ENCODE data around the gene TYK2.
A peak's percentile ranks its signal among the peaks of the same experiment; 100 is the strongest.

Gene TYK2

DNA sequence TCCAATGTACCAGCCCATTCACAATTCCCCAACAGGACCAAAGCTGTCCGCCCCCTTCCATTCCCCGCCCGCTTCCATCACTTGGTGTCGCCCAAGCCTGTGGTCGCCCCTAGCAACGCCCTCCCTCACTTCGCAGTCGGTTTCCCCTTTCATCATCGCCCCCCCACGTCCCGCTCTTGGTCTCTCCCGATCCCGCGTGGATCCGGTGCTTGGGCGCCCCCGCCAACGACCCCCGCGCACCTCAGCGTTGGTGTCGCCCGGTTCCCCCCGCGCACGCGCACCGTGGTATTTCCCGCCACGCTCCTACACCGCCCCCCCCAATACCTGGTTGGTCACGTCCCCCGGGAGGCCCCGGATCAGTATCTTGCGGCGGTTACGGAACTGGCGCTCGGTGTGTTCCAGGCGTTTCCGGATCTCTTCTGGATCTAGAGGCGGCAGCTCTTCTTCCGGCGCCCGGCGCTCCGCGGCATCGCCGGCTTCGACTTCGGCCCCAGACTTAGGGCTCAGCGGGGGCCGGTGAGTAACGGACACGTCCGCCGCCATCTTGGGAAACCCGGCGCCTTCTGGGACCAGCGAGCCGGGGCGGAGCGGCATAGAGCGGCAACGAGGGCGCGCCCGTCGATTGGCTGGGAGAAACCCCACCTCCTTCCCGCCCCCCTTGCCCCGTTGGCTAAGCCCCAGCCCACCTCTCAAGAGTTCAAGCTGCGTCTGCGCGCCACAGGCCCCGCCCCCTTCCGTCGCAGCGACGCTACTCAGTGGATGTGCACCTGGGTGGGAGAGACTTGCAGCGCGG lies 47.2 kb downstream of the TYK2 start, which contains the start of gene RAVER1:
RAVER1 (minus strand) TSS at position 565 of the 793 bp plus-strand sequence; CDS start at position 543, 22 bp downstream.
- peak; percentile 88 for DNase-seq

DNA sequence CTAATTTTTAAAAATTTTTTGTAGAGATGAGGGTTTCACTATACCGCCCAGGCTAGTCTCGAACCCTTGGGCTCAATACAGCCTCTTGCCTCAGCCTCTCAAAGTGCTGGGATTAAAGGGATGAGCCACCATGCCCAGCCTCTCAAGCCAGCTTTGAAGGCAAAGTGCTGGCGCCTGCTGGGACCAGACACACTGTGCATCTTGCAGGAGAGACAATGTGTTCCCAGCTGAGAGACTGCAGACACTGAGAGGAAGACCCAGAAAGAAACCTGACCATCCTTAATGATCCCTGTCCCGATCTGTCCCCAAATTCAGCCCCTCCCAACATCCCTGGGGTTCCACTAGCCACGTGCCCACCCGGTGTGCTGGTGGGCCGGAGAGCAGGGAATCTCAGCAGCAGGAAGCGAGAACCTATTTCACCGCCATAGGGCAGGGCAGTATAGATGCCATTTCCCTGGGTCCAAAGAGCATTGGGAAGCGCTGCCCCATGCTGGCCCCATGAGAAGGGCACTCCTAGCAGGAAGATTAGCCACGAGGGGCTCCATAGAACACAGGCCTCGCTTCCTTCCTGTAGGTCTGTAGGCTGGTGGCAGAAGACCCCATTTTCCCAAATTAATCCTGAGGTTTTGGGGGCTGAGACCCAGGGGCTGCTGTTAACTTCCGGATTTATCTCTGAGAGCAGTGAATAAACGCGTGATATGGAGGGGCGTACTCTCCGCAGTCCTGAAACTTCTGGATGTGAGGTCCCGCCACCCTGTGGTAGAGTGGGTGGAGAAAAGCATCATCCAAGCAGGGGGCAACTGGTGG lies 48.0 kb downstream of the TYK2 start:
- no peak for DNase-seq

DNA sequence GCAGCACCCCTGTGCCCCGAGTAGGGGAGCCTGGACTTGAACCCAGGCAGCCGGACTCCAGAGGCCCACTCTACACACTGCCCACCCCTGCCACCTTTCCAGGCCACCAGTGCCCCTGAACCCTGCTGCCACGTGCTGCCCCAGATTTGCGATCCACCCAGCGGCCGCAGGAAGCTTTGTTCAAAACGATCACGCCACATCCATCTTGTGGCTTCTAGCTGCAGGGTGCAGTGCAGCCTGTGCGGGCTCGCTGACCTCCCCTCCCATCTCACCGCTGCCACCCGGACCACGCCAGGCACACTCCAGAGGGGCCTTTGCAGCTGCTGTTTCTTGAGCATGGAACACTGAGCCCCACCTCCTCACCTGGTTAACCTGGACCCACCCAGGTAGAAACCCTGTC lies 50.8 kb downstream of the TYK2 start:
- DNase-seq = no peak

DNA sequence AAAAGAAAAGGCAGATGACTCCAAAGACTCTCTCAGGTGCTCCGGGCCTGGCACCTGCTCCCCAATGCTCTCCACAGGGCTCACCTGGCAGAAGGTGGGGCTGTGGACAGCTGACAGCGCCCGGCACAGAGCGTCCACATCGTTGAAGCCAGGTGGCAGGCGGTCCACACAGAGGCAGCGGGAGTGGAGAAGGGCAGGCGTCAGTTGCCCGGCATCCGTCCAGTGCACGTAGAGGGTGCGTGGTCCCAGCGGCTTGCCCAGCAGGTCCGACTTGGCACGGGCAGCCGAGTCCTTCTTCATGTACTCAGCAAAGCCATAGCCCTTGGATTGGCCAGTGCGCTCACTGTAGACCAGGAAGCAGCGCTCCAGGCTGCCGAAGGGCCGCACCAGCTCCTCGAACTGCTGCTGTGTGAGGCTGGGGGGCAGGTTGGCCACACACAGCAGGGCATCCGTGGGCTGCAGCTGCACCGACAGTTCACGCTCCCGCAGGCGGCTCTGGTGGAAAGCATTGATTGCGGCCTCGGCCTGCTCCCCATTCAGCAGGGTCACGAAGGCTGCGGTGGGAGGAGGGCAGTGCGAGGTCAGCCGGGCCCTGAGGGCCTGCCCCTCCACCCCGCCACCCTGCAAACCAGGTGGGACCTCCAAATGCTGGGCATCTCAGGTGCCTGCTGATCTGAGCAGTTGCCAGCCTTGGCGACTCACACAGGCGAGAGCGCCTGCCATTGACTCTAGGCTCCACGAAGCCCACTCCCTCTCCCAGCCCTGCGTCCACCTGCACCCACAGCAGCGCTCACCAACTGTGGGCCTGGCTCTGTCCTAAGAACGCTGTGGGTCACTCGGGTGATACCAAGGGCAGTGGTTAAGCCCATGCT lies 51.6 kb downstream of the TYK2 start:
- no peak for DNase-seq

DNA sequence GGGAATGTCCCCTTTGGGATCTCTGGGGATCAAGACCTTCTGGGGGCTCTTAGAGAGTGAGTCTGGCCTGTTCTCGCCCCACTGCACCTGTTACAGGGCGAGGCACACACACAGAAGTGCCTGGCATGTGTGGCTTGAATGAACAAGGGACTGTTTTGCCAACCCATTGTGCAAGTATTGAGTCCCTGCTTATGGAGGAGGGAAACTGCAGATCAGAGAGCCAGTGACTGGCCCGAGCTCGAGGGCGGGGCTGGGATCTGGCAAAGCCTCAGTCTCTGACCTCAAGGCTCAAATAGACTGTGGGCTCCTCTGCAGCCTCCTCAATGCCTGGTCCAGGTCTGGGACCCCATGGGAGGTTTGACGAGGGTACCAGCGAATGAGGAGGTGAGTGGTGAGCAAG lies 52.6 kb downstream of the TYK2 start:
- no peak for DNase-seq

DNA sequence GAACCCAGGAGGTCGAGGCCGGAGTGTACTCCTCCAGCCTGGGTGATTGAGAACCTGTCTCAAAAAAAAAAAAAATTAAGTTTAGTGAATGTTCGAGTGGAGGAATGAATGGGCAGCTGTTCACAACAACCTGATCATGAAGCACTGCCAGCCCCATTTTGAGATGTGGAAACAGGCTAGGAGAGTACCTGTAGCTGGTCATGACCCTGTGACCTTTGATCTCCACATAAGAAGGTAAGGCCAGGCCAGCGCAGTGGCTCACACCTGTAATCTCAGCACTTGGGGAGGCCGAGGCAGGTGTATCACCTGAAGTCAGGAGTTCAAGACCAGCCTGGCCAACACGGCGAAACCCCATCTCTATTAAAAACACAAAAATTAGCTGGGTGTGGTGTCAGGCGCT lies 54.6 kb downstream of the TYK2 start:
- no peak for DNase-seq

DNA sequence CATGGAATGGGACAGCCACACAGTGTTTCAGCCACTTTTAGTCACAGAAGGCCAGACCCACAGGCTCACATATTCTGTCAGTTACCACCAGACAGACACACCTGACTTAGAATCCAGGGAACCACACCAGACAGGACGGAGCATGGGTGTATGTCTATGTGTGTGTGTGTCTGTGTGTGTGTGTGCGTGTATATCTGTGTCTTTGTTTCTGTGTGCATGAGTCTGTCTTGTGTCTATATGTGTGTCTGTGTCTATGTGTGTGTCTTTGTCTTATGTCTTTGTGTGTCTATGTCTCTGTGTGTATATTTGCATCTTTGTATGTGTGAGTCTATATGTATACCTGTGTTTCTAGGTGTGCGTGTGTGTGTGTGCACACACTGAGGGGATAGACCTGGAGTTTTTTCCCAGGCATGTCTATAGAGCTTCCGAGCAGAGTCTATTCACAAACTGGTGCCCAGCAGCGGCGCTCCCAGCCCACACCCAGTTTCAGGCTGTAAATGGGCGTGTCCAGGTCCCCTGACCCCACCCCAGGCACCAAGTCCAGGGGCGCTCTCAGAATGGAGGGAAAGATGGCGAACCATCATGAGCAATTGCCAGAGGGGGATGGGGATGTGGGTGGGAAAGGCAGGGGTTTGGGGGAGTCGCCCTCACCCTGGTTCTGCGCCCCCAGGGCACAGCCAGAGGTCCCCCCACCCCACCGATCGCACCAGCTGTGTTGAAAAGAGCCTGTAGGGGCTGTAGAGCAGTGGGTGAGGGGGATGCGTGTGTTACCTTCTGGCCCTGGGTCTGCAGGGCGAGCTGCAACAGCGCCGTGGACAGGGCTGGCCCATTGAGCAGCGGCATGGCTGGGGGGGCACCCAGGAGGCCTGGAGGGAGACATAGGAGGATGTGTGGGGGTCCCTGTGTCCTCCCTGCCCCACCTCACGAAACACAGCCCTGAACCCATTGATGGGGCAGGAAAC lies 58.2 kb downstream of the TYK2 start:
- no peak for DNase-seq

DNA sequence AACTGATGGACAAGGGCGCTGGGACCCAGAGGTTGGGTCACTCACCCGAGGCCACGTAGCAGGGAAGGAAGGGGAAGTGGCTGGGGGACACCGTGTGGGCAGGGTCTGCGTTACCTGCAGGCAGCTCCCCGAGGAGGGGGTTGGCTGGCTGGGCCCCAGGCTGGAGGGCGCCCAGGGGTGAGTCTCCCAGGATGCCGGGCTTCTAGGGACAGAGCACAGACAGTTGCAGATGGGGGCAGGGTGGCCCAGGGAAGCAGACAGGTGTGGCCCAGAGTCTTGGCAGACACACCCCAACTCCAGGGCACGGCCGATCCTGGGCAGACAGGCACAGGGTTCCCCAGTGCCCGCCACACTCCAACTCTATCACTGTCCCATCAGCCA lies 59.0 kb downstream of the TYK2 start:
- DNase-seq = no peak

DNA sequence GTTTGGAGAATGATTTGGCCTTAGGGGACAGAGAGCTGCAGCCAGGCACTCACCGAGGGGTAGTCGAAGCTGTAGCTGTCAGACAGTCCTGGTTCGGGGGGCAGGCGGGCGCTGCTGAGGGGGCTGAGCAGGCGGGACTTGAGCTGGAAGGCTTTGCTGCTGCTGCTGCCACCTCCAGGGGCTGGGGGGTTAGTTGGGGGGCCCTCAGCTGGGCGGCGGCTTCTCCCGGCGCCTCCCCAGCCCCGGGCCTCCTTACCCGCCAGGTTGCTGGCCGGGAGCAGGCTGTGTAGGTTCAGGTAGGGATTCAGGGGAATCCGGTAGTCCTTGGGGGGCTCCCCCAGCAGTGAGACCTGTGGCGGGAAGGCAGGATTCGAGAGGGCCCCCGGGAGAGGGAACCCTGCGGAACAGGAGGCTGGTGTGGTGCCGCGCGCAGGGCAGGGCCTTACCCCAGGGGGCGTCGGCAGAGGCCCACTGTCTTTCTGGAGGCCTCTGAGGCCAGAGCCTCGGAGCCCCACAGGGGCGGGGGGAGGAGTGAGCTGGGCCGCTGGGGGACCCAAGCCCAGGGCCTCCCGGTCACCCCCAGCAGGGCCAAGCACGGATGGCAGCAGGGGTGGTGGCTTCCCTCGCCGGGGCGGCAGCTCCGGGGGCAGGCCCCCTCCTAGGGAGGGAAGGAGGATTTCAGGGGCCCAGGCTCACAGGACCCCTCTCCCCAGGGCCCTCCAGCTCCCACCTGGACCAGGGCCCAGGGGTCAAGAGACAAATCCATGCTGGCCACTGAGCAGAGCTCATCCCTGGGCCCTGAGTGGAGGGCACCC lies 59.6 kb downstream of the TYK2 start:
- no peak for DNase-seq

DNA sequence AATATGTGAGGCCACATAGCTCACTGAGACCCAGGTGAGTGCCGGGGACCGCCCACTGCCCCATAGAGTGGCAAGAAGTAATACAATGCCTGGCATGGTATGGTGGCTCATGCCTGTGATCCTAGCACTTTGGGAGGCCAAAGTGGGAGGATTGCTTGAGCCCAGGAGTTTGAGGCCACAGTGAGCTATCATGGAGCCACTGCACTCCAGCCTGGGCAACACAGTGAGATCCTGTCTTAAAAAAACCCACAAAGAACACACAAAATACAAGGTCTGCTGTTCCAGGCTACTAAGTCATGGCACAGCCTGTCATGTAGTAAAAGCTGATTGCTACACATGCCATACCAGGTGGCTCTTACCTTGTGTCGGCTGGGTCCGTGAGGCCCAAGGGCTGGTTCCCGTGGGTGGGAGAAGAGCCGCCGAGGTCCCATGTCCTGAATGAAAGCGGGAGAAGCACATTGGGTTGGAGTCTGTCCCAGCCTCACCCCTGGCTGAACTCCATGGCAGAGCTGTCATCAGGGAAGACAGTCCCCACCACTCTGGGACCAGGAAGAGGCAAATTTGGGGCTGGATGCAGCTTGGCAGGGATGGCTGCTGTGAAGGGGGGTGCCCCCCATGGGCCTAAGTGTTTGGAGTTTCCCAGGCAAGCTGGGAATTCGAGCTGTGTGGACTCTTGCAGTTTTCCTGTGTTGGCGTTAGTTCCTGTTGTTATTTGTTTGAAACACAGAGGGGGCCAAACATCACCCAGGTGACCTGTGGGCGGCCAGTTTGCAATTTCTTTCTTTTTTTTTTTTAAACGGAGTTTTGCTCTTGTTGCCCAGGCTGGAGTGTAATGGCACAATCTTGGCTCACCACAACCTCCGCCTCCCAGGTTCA lies 61.3 kb downstream of the TYK2 start:
- DNase-seq = no peak

DNA sequence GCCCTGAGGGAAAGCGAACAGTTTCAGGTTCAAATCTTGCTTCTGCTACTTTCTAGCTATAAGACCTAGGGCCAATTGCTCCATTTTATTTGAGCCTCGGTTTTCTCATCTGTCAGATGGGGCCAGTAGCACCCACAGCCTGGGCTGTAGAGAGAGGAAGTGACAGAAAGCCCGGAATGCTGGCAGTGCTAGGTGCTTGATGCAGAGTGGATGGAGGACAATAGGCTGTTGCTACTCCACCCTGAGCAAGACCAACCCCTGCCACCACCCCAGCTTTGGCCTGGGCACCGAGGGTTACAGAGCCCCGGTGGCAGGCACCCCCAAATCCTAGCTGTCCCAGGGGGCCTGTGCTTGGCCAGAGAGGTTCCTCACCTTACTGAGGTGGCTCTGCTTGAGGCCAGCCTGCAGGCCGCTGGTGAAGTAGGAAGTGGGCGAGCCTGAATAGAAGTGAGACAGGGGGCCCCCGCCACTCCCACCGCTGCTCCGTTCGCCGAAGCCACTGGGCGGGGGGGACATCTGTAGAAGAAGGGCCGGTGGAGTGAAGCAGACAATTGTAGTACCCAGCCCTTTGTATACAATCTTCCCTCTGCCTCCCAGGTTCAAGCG lies 62.4 kb downstream of the TYK2 start:
- no peak for DNase-seq

DNA sequence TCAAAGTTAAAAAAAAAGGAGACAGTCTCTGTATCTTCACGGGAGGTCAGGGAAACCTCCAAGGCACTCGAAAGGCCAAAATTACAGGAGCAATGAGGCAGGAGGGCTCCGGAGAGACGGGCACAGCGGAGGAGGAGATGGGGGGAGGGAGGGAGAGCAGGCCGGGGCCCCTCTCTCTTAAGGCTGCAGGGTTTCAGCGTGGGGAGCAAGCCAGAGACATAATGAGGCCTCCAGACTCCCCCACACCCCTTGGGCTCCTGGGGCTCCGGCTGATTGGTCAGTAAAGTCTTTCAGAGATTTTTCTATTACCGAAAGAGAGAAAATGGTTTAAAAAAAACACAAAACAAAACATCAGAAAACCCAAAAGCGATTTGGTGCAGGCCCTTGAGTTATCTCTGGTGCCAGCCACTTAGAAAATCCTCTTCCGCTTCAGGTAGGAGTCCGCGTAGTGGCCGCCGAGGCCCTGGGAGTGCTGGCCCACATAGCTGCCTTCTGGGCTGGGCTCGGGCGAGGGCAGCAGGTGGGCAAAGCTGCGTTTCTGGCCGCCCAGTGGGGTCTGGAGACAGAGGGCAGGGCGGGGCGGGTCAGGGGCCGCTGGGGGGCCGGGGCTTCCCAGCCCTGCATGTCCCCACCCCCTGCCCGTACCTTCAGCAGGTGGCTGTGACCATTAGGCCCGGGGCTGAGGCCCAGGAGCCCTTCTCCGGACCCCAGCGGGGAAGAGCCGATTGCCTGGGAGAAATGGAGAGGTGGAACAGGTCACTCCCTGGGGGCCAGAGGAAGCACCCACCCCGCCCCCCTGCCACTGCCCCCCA lies 63.1 kb downstream of the TYK2 start:
- DNase-seq = no peak

DNA sequence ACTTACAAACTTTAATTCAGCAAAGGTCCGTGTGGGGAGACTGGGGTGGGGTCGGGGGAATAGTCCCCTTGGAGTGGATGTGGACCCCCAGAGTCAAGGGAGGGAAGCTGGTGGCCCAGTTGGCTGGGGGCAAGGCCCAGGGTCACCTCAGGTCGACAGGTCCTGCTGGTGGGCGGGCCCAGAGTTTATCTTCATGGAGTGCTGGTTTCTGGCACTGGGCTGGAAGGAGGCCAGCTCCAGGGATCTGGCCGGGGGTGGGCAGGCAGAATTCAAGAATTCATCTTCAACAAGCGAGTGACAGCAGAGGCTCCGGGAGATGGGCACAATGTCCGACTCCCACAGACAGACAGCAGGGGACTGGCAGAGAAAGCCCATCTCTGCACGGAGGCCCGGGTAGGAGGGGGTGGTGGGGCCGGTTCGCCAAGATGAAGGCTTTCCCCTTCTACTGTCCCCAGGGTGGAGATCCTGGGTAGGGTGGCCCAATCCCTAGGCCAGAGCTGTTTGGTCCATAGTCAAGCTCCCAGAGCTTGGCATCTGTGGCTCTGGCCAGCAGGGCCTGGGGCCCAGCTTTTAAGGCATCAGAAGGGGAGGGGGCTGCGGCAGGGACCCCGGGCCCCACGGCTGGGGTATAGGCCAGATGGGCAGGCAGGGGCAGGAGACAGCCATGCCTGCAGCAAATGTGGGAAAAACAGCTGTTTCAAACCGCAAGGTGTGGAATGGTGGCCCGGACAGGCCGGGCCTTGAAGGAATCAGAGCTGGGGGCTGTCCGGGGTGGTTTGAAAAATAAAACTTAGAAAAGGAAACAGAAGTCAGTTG lies 63.9 kb downstream of the TYK2 start:
- DNase-seq = no peak

DNA sequence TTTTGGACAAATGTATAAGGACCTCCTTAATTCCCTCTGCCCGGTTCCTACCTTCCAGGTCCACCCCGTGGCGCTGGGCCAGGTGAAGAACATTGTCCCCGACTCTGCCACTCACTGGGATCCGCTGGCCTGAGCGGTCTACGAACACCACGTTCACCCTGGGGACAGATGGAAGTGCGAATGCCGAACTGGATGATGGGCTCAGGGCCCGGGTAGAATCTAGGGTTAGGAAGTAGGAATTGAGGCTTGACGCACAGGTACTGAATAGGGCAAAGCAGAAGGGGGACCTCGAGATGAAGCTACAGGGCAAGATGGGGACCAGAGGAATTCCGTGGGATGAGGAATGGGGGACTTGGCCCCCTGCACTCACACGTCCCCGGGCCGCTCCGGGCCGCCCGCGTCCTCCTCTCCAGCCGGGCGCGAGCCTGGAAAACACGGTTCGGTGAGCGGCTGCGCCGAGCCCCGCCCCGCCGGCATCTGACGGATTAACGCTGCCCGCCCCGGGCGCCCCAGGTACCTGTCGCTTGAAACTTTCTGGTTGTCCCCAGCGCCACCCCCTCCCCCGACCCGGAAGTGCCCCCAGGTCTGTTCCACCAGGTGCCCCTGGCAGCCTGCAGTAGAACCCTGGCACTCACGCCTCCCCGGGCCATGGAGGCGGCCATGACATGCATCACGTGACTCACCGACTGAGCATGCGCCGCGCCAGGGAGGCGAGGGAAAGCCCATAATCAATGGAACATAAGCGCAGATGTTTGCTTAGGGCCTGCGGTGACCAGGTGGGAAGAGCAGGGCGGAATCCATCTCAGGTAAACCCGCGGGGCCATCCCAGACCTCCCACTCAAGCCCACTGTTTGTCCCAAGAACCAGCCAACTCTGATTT lies 64.8 kb downstream of the TYK2 start, which contains the start of gene FDX2:
FDX2 (minus strand) TSS at position 681 of the 880 bp plus-strand sequence; CDS start at position 662, 19 bp downstream.
- DNase-seq = peak; percentile 68

DNA sequence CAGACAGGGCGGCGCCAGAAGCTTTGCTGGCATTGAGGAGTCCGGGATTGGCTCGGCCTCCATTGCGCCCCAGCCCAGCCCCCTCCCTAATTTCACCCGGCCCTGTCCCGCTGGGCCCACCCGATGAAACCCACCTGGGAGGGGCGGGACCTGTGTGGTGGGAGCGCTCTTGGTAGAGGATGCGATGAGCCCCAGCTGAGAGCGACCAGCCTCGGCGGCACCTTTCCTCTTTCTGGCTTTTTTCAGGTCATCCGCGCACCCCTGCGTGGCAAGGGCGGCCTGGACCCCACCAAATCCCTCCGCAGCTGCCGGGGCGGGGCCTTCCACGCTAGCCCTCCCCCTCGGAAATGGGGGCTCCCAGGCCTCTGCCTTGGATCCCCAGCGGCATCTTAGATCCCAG lies 70.9 kb downstream of the TYK2 start, which contains the start of gene ZGLP1:
ZGLP1 (minus strand) TSS at position 393 of the 400 bp plus-strand sequence.
- DNase-seq = no peak

DNA sequence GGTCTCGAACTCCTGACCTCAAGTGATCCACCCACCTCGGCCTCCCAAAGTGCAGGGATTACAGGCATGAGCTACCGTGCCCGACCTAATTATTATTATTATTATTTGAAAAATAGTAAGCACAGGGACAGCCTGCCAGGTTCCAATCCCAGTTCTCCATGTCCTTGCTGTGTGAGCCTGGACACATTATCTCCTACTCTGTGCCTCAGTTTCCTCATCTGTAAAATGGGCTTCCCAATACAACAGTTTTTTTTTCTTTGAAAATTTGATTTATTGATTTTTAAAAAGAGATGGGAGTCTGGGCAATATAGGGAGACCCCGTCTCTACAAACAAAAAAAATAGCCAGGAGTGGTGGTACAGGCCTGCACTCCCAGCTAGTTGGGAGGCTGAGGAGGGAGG lies 74.0 kb downstream of the TYK2 start:
- no peak for DNase-seq
